H1 (cell line): ENCODE results near the gene P2RX1. TPM values are rescaled to one million over a fixed set of nuclear protein-coding genes. Genes with fewer than 3 reads are reported as not detected.
A peak's percentile ranks its signal among the peaks of the same experiment; 100 is the strongest.

Experiments used
- CTCF ChIA-PET: fragments of 300-600 bp; sonication (Branson Sonifier 250); formaldehyde crosslinking; loops from one replicate; lab custom pipeline; 2021; ENCODE audit not compliant: partially characterized antibody; lab: Charles Lee
- POLR2A ChIA-PET: fragments of 300-600 bp; sonication (Branson Sonifier 250); formaldehyde crosslinking; loops from one replicate; lab custom pipeline; 2021; ENCODE audit warnings: inconsistent platforms; ENCODE audit not compliant: partially characterized antibody; lab: Charles Lee
- DNase-seq, 2 experiments: peaks; one replicate each; pipeline versions ENCODE4 v3.0.0 to v3.0.0-alpha.2; 2010 to 2022; ENCODE audit warnings: low spot score in 2 of 2, low read depth in 1 of 2, mixed read lengths in 1 of 2
- FAIRE-seq: peaks from 2 replicates; lab custom pipeline; 2011; peaks lifted over from hg19 to GRCh38; lab: Jason Lieb, UNC
- H2AFZ ChIP-seq: 2 replicates; pipeline ENCODE4 v1.8.1; 2012; ENCODE audit warnings: low read length, inconsistent platforms
- H2AK5ac ChIP-seq: 2 replicates; pipeline ENCODE4 v1.6.1; 2013; ENCODE audit warnings: low read depth, low read length
- H2BK120ac ChIP-seq: replicated peaks from 2 replicates; pipeline ENCODE3; 2013; ENCODE audit warnings: low read depth, low read length, inconsistent platforms
- H2BK12ac ChIP-seq: 2 replicates; pipeline ENCODE4 v1.6.1; 2013; ENCODE audit warnings: low read depth, low read length
- H2BK15ac ChIP-seq: 2 replicates; pipeline ENCODE4 v1.6.1; 2013; ENCODE audit warnings: low read length
- H2BK20ac ChIP-seq: 2 replicates; pipeline ENCODE4 v1.6.1; 2013; ENCODE audit warnings: low read length
- H2BK5ac ChIP-seq: 2 replicates; pipeline ENCODE4 v1.6.1; 2013; ENCODE audit warnings: low read depth, low read length
- H3K14ac ChIP-seq: 2 replicates; pipeline ENCODE4 v1.6.1; 2013; ENCODE audit warnings: inconsistent platforms; ENCODE audit not compliant: insufficient read length
- H3K18ac ChIP-seq: 2 replicates; pipeline ENCODE4 v1.6.1; 2013; ENCODE audit warnings: low read length; ENCODE audit errors: extremely low read depth
- H3K23ac ChIP-seq: 2 replicates; pipeline ENCODE4 v1.6.1; 2013; ENCODE audit warnings: inconsistent platforms; ENCODE audit not compliant: insufficient read length
- H3K23me2 ChIP-seq: 2 replicates; pipeline ENCODE4 v1.6.1; 2013; ENCODE audit warnings: low read depth, low read length
- H3K27ac ChIP-seq: 2 replicates; pipeline ENCODE4 v1.6.1; 2011; ENCODE audit warnings: low read depth, low read length, inconsistent platforms
- H3K27me3 ChIP-seq, 4 experiments: replicated peaks in 1 of 4; 1 replicate in 1 of 4; 2 replicates in 3 of 4; pipeline versions ENCODE4 v1.6.1 to v1.8.1; 2011 to 2013; ENCODE audit warnings: low read length in 3 of 4, mild to moderate bottlenecking in 3 of 4, inconsistent platforms in 2 of 4, mixed read lengths in 2 of 4, moderate library complexity in 1 of 4; ENCODE audit not compliant: control insufficient read depth in 3 of 4, insufficient read depth in 3 of 4; ENCODE audit errors: extremely low read depth in 1 of 4
- H3K36me3 ChIP-seq, 4 experiments: 2 replicates each; pipeline versions ENCODE4 v1.6.1 to v1.8.1; 2011 to 2013; ENCODE audit warnings: mild to moderate bottlenecking in 4 of 4, low read length in 3 of 4, moderate library complexity in 2 of 4, control low read depth in 1 of 4, inconsistent platforms in 1 of 4; ENCODE audit not compliant: insufficient read depth in 4 of 4, control insufficient read depth in 2 of 4
- H3K4ac ChIP-seq: replicated peaks from 2 replicates; pipeline ENCODE3; 2013; ENCODE audit warnings: low read length, low read depth, mixed read lengths, inconsistent platforms; ENCODE audit not compliant: insufficient read length
- H3K4me1 ChIP-seq, 4 experiments: replicated peaks in 1 of 4; 1 replicate in 1 of 4; 2 replicates in 3 of 4; pipeline versions ENCODE4 v1.6.1 to v1.8.1; 2011 to 2013; ENCODE audit warnings: low read length in 3 of 4, inconsistent platforms in 2 of 4, mixed read lengths in 1 of 4; ENCODE audit not compliant: insufficient read depth in 4 of 4, control insufficient read depth in 3 of 4
- H3K4me2 ChIP-seq, 2 experiments: 2 replicates each; pipeline versions ENCODE4 v1.6.1 to v1.8.1; 2011 to 2013; ENCODE audit warnings: low read depth in 2 of 2, low read length in 2 of 2, control low read depth in 1 of 2, inconsistent platforms in 1 of 2, mild to moderate bottlenecking in 1 of 2; ENCODE audit not compliant: insufficient read depth in 1 of 2
- H3K4me3 ChIP-seq, 4 experiments: fragments of 200-600, 300-600 bp in 1 of 4; sonication (generic), shearing (Covaris generic), sonication (Bioruptor Twin) in 1 of 4; 2 replicates each; pipeline versions ENCODE4 v1.5.1 to v1.8.1; 2011 to 2016; ENCODE audit warnings: low read length in 4 of 4, low read depth in 3 of 4, control low read depth in 2 of 4, inconsistent platforms in 2 of 4, mild to moderate bottlenecking in 2 of 4, mixed read lengths in 1 of 4, moderate library complexity in 1 of 4; ENCODE audit not compliant: insufficient read depth in 2 of 4; ENCODE audit errors: extremely low read depth in 1 of 4
- H3K56ac ChIP-seq: replicated peaks from 2 replicates; pipeline ENCODE3; 2013; ENCODE audit warnings: low read depth, mild to moderate bottlenecking, mixed read lengths, low read length, inconsistent platforms; ENCODE audit not compliant: insufficient read length
- H3K79me1 ChIP-seq: 2 replicates; pipeline ENCODE4 v1.6.1; 2013; ENCODE audit warnings: low read depth, low read length, control low read depth
- H3K79me2 ChIP-seq, 2 experiments: 2 replicates each; pipeline versions ENCODE4 v1.6.1 to v1.8.1; 2012 to 2013; ENCODE audit warnings: low read length in 2 of 2, mild to moderate bottlenecking in 2 of 2, inconsistent platforms in 1 of 2; ENCODE audit not compliant: insufficient read depth in 2 of 2, control insufficient read depth in 1 of 2
- H3K9ac ChIP-seq, 4 experiments: replicated peaks in 1 of 4; 1 replicate in 1 of 4; 2 replicates in 3 of 4; pipeline versions ENCODE4 v1.6.1 to v1.8.1; 2011 to 2013; ENCODE audit warnings: low read depth in 3 of 4, low read length in 3 of 4, control low read depth in 2 of 4, mild to moderate bottlenecking in 2 of 4, moderate library complexity in 2 of 4, inconsistent platforms in 1 of 4; ENCODE audit errors: extremely low read depth in 1 of 4
- H3K9me3 ChIP-seq, 2 experiments: 2 replicates each; pipeline versions ENCODE4 v1.6.1 to v1.8.1; 2012 to 2013; ENCODE audit warnings: mild to moderate bottlenecking in 2 of 2, moderate library complexity in 2 of 2, control low read depth in 1 of 2, inconsistent platforms in 1 of 2, low read depth in 1 of 2, low read length in 1 of 2, mixed read lengths in 1 of 2; ENCODE audit not compliant: insufficient read depth in 2 of 2
- H4K20me1 ChIP-seq, 2 experiments: replicated peaks in 1 of 2; 2 replicates each; pipeline versions ENCODE3 to v1.8.1; 2011 to 2013; ENCODE audit warnings: inconsistent platforms in 2 of 2, low read length in 2 of 2, mild to moderate bottlenecking in 1 of 2; ENCODE audit not compliant: insufficient read depth in 2 of 2, control insufficient read depth in 1 of 2
- H4K5ac ChIP-seq: 2 replicates; pipeline ENCODE4 v1.6.1; 2013; ENCODE audit warnings: low read length, low read depth, mixed read lengths, inconsistent platforms; ENCODE audit not compliant: insufficient read length
- H4K8ac ChIP-seq: 2 replicates; pipeline ENCODE4 v1.8.0; 2013; ENCODE audit warnings: mild to moderate bottlenecking, moderate library complexity, low read length, inconsistent platforms; ENCODE audit not compliant: insufficient read depth; ENCODE audit errors: extremely low read depth
- H4K91ac ChIP-seq: replicated peaks from 2 replicates; pipeline ENCODE3; 2013; ENCODE audit warnings: low read length, mixed read lengths, inconsistent platforms; ENCODE audit not compliant: insufficient read length
- ASH2L ChIP-seq: fragments of 200-600, 300-600 bp; sonication (generic); IDR thresholded peaks from one replicate; pipeline ENCODE4 v1.7.1; 2017; ENCODE audit warnings: low read length
- BACH1 ChIP-seq: IDR thresholded peaks from 2 replicates; pipeline ENCODE4 v1.6.1; 2012; ENCODE audit warnings: low read length, improper control_type of control experiment
- BCL11A ChIP-seq, 2 experiments: IDR thresholded peaks; one replicate each; pipeline ENCODE4 v1.6.1; 2011; ENCODE audit warnings: low read depth in 2 of 2, low read length in 2 of 2, mild to moderate bottlenecking in 2 of 2
- CEBPB ChIP-seq: IDR thresholded peaks from 2 replicates; pipeline ENCODE4 v1.6.1; 2012; ENCODE audit warnings: low read depth, low read length
- CHD1 ChIP-seq: IDR thresholded peaks from 2 replicates; pipeline ENCODE4 v1.6.1; 2012; ENCODE audit warnings: low read depth, low read length, improper control_type of control experiment
- EP300 ChIP-seq, 2 experiments: IDR thresholded peaks; 1 replicate in 1 of 2; 2 replicates in 1 of 2; pipeline ENCODE4 v1.6.1; 2011 to 2012; ENCODE audit warnings: low read depth in 2 of 2, low read length in 2 of 2, mild to moderate bottlenecking in 2 of 2, borderline replicate concordance in 1 of 2, inconsistent platforms in 1 of 2, moderate library complexity in 1 of 2
- JUN ChIP-seq: IDR thresholded peaks from 2 replicates; pipeline ENCODE4 v1.6.1; 2011; ENCODE audit warnings: low read depth, mild to moderate bottlenecking, improper control_type of control experiment, low read length
- MAFK ChIP-seq: IDR thresholded peaks from 2 replicates; pipeline ENCODE4 v1.6.1; 2012; ENCODE audit warnings: low read depth, mild to moderate bottlenecking, improper control_type of control experiment, low read length
- POU5F1 ChIP-seq: IDR thresholded peaks from 2 replicates; pipeline ENCODE4 v1.6.1; 2011; ENCODE audit warnings: low read depth, mild to moderate bottlenecking, low read length, moderate library complexity
- RBBP5 ChIP-seq: IDR thresholded peaks from 2 replicates; pipeline ENCODE4 v1.7.1; 2012; ENCODE audit warnings: low read depth, mild to moderate bottlenecking, inconsistent platforms, low read length, moderate library complexity, borderline replicate concordance
- SIN3A ChIP-seq, 2 experiments: IDR thresholded peaks in 1 of 2; conservative IDR thresholded peaks in 1 of 2; 2 replicates each; pipeline ENCODE4 v1.6.1; 2011 to 2012; ENCODE audit warnings: low read length in 2 of 2, improper control_type of control experiment in 1 of 2, low read depth in 1 of 2, mild to moderate bottlenecking in 1 of 2
- SIRT6 ChIP-seq: IDR thresholded peaks from one replicate; pipeline ENCODE4 v1.7.1; 2012; ENCODE audit warnings: low read length, inconsistent platforms
- SP2 ChIP-seq: IDR thresholded peaks from 2 replicates; pipeline ENCODE4 v1.6.1; 2012; ENCODE audit warnings: mild to moderate bottlenecking, low read length, inconsistent platforms
- TEAD4 ChIP-seq: IDR thresholded peaks from 2 replicates; pipeline ENCODE4 v1.6.1; 2012; ENCODE audit warnings: low read depth, low read length, inconsistent platforms, mixed read lengths
- WGBS, 2 experiments: shearing (Covaris generic) in 1 of 2; methylation state at CpG; one replicate each; pipeline versions ENCODE4 v1.1.6 to v1.1.7; 2013 to 2015; ENCODE audit warnings: low lambda C conversion rate in 2 of 2, mixed read lengths in 2 of 2, inconsistent platforms in 1 of 2, low coverage in 1 of 2, missing lambda C conversion rate in 1 of 2; ENCODE audit not compliant: insufficient replicate concordance in 2 of 2, insufficient coverage in 1 of 2, insufficient read length in 1 of 2; ENCODE audit errors: extremely low coverage in 1 of 2, missing lambda C conversion rate in 1 of 2; 5-methylcytosine and 5-hydroxymethylcytosine counted together
- polyA plus RNA-seq, 7 experiments: library from polyadenylated mRNA; depleted of rRNA in 3 of 7; stranded (reverse) in 5 of 7; unstranded in 2 of 7; fragments of >200 nt in 5 of 7; fragments of 200-250 nt in 2 of 7; gene quantifications; 1 replicate in 5 of 7; 2 replicates in 1 of 7; 4 replicates in 1 of 7; pipeline versions ENCODE4 v1.2.1 to v1.2.3, GENCODE V29; 2011 to 2013; ENCODE audit warnings: missing spikeins in 2 of 7, mixed read lengths in 2 of 7
- total RNA-seq: library from RNA; stranded (reverse); fragmentation: NEBNext Ultra II Directional; extraction: Animal tissue kit (Norgen Biotek cat#: 25700); gene quantifications from 2 replicates; pipeline ENCODE4 v1.2.1, GENCODE V29; 2021

Gene P2RX1
- total and polyA plus RNA-seq, 2 of the 8 experiments (the other 6 are each of a cell fraction or from before 2014, with no cell fraction given) = 0.45 to 1.1 TPM

- WGBS, 2 experiments = 83% methylated on average over 2 of the region's 2 CpGs; no CpG with 5 or more reads in 1 of the 2 experiments
- H3K23ac ChIP-seq = no peak overlapping the region
- no peak overlapping the region for H3K14ac ChIP-seq
- no peak overlapping the region for H3K56ac ChIP-seq
- peaks cover 3 to 8% of the 10 kb centered on the region in 2 experiments for H4K20me1 ChIP-seq
- no peaks in the 10 kb centered on the region for H3K36me3 ChIP-seq
- no peaks in the 10 kb centered on the region for H3K79me2 ChIP-seq
- H4K91ac ChIP-seq = no peak overlapping the region
- H3K9ac ChIP-seq = no peak overlapping the region
- H3K79me1 ChIP-seq = peaks cover 4% of the 10 kb centered on the region; the same call in 1 of the 2 replicates
- 0 out of 2 replicates have a peak overlapping the region, but pooled peaks have one; percentile 61 for H2BK15ac ChIP-seq
- POLR2A ChIA-PET = interaction anchor here (0.6 to 3.5 kb wide), 2 partner anchors 9 to 66 kb away, joined by 4 to 22 read pairs; no protein-coding TSS in a partner anchor
- H3K23me2 ChIP-seq = peaks cover 15% of the 10 kb centered on the region; the same call in 1 of the 2 replicates
- no peak overlapping the region for H3K27ac ChIP-seq
- H4K8ac ChIP-seq = no peak overlapping the region
- H2AK5ac ChIP-seq = no peak overlapping the region
- CTCF ChIA-PET = interaction anchor here (1.3 to 3.8 kb wide), 7 partner anchors 9 to 112 kb away, joined by 4 to 17 read pairs (median 6); no protein-coding TSS in a partner anchor
- H2BK120ac ChIP-seq = no peak overlapping the region
- no peak overlapping the region for H3K4ac ChIP-seq
- peak overlapping the region; percentile 80; the same call in 1 of the 2 replicates for H2BK12ac ChIP-seq
- peaks cover 0 to 6% (median 1%) of the 10 kb centered on the region in 4 experiments; a peak in 3 of 7 replicates for H3K27me3 ChIP-seq
- H2BK20ac ChIP-seq = 0 out of 2 replicates have a peak overlapping the region, but pooled peaks have one; percentile 61
- FAIRE-seq (no peak), DNase-seq (no peak)
- no peak overlapping the region for H2BK5ac ChIP-seq
- H4K5ac ChIP-seq = no peak overlapping the region
- H3K18ac ChIP-seq = no peak overlapping the region; the same call in 1 of the 2 replicates
- no peak overlapping the region for H3K4me3 ChIP-seq
- no peak overlapping the region for H2AFZ ChIP-seq
- H3K4me2 ChIP-seq = no peak overlapping the region
- H3K4me1 ChIP-seq = peaks cover 6 to 22% (median 15%) of the 10 kb centered on the region in 4 experiments
- H3K9me3 ChIP-seq = no peaks in the 10 kb centered on the region
- no peak for TF ChIP-seq BACH1
- no peak for TF ChIP-seq ASH2L
- no peak for TF ChIP-seq BCL11A (IDR thresholded peaks at IDR 0.05; ENCODE audit: low read depth in 2 of 2, low read length in 2 of 2)
- no peak for TF ChIP-seq CHD1
- TF ChIP-seq EP300 (IDR thresholded peaks at IDR 0.05; ENCODE audit: borderline replicate concordance in 1 of 2, low read depth in 2 of 2, low read length in 2 of 2) = no peak
- no peak for TF ChIP-seq MAFK
- TF ChIP-seq SP2 = no peak
- TF ChIP-seq JUN = no peak
- no peak for TF ChIP-seq SIRT6
- TF ChIP-seq SIN3A (conservative IDR thresholded peaks at IDR 0.05 in 1 of 2, IDR thresholded peaks at IDR 0.05 in 1 of 2; ENCODE audit: low read depth in 1 of 2, low read length in 2 of 2) = no peak
- TF ChIP-seq TEAD4 = no peak
- no peak for TF ChIP-seq POU5F1
- TF ChIP-seq RBBP5 = no peak
- TF ChIP-seq CEBPB = no peak
Measured at GRCh38 chr17:3894911-3895343, 21.3 kb downstream of the P2RX1 start.
